ENCODE measurements around the gene SLC10A7. TPM values are rescaled to one million over a fixed set of nuclear protein-coding genes. Genes with fewer than 3 reads are reported as not detected.

The SLC10A7 gene
- total RNA-seq, 2 donors from 2014 or later: 6.0 to 7.5 TPM

DNA sequence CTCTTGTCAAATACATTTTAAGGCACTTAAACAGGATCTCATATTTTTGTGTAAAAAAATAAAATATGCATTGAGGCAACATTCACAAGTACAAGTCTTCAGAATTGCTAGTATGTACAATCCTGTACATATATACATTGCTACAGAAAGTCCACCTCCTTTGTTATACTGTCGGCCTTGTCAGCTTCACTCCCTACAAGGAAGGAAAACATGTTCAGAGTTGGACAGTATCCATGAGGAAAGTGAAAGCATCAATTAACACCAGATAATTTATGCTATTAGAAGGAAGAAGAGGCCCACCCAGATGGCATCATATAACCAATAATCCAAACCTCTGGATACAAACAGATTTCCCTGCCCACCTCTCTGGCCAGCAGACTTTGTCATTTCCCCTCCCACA lies 265.4 kb downstream of the SLC10A7 start:
- Histone ChIP-seq H3K9me3 (ENCODE audit: control insufficient read depth, low read length) (no peaks in the 10 kb centered on the region), H3K27ac (ENCODE audit: low read depth, low read length) (no peak overlapping the region), H3K36me3 (ENCODE audit: control insufficient read depth, insufficient read depth, low read length) (no peaks in the 10 kb centered on the region), H3K27me3 (ENCODE audit: control insufficient read depth, insufficient read depth, low read length, poor library complexity, severe bottlenecking) (no peaks in the 10 kb centered on the region), H3K9ac (ENCODE audit: extremely low read depth, low read length, poor library complexity, severe bottlenecking) (no peak overlapping the region), H3K4me1 (ENCODE audit: control insufficient read depth, insufficient read depth, low read length) (no peaks in the 10 kb centered on the region), H3K4me3 (ENCODE audit: low read length) (no peak overlapping the region)
- Mint-ChIP-seq H3K36me3 (ENCODE audit: low read depth) (no peaks in the 10 kb centered on the region), H3K4me3 (no peak overlapping the region), H3K27me3 (ENCODE audit: insufficient read depth) (no peaks in the 10 kb centered on the region), H3K27ac (no peak overlapping the region), H3K4me1 (no peaks in the 10 kb centered on the region), H3K9me3 (no peaks in the 10 kb centered on the region)
- TF ChIP-seq, protein P1, sequence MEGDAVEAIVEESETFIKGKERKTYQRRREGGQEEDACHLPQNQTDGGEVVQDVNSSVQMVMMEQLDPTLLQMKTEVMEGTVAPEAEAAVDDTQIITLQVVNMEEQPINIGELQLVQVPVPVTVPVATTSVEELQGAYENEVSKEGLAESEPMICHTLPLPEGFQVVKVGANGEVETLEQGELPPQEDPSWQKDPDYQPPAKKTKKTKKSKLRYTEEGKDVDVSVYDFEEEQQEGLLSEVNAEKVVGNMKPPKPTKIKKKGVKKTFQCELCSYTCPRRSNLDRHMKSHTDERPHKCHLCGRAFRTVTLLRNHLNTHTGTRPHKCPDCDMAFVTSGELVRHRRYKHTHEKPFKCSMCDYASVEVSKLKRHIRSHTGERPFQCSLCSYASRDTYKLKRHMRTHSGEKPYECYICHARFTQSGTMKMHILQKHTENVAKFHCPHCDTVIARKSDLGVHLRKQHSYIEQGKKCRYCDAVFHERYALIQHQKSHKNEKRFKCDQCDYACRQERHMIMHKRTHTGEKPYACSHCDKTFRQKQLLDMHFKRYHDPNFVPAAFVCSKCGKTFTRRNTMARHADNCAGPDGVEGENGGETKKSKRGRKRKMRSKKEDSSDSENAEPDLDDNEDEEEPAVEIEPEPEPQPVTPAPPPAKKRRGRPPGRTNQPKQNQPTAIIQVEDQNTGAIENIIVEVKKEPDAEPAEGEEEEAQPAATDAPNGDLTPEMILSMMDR (conservative IDR thresholded peaks at IDR 0.05): no peak
- DNase-seq: no peak
- 90% methylated on average over 1 of the region's 1 CpG; no CpG with 5 or more reads in 1 of the 2 experiments for WGBS, 2 experiments (ENCODE audit: insufficient coverage in 1 of 2, insufficient read length in 1 of 2)

- H3K4me3 ChIP-seq (ENCODE audit: low read length): no peak overlapping the region
- Mint-ChIP-seq H3K4me1 (no peaks in the 10 kb centered on the region), H3K36me3 (ENCODE audit: low read depth) (no peaks in the 10 kb centered on the region), H3K4me3 (no peak overlapping the region), H3K27ac (no peak overlapping the region), H3K9me3 (no peaks in the 10 kb centered on the region), H3K27me3 (ENCODE audit: insufficient read depth) (no peaks in the 10 kb centered on the region)
- H3K27ac ChIP-seq (ENCODE audit: low read depth, low read length): no peak overlapping the region
- TF ChIP-seq, protein P1 (conservative IDR thresholded peaks at IDR 0.05): no peak
- H3K4me1 ChIP-seq (ENCODE audit: control insufficient read depth, insufficient read depth, low read length): no peaks in the 10 kb centered on the region
- H3K9ac ChIP-seq (ENCODE audit: extremely low read depth, low read length, poor library complexity, severe bottlenecking): no peak overlapping the region
- no peak for DNase-seq
- WGBS, 2 experiments (ENCODE audit: insufficient coverage in 1 of 2, insufficient read length in 1 of 2): 84 to 90% methylated on average over 3 of the region's 3 CpGs
- no peaks in the 10 kb centered on the region for H3K27me3 ChIP-seq (ENCODE audit: control insufficient read depth, insufficient read depth, low read length, poor library complexity, severe bottlenecking)
- H3K9me3 ChIP-seq (ENCODE audit: control insufficient read depth, low read length): no peaks in the 10 kb centered on the region
- H3K36me3 ChIP-seq (ENCODE audit: control insufficient read depth, insufficient read depth, low read length): no peaks in the 10 kb centered on the region
Measured at GRCh38 chr4:146255874-146256273, 265.9 kb downstream of the SLC10A7 start.

- TF ChIP-seq, protein P1 (conservative IDR thresholded peaks at IDR 0.05): no peak
- 98 to 100% methylated on average over 1 of the region's 1 CpG for WGBS, 2 experiments (ENCODE audit: insufficient coverage in 1 of 2, insufficient read length in 1 of 2)
- Mint-ChIP-seq H3K27me3 (ENCODE audit: insufficient read depth) (no peaks in the 10 kb centered on the region), H3K4me3 (no peak overlapping the region), H3K27ac (no peak overlapping the region), H3K36me3 (ENCODE audit: low read depth) (no peaks in the 10 kb centered on the region), H3K9me3 (no peaks in the 10 kb centered on the region), H3K4me1 (no peaks in the 10 kb centered on the region)
- no peaks in the 10 kb centered on the region for H3K9me3 ChIP-seq (ENCODE audit: control insufficient read depth, low read length)
- no peaks in the 10 kb centered on the region for H3K36me3 ChIP-seq (ENCODE audit: control insufficient read depth, insufficient read depth, low read length)
- no peaks in the 10 kb centered on the region for H3K4me1 ChIP-seq (ENCODE audit: control insufficient read depth, insufficient read depth, low read length)
- H3K27me3 ChIP-seq (ENCODE audit: control insufficient read depth, insufficient read depth, low read length, poor library complexity, severe bottlenecking): no peaks in the 10 kb centered on the region
- DNase-seq: no peak
- H3K9ac ChIP-seq (ENCODE audit: extremely low read depth, low read length, poor library complexity, severe bottlenecking): no peak overlapping the region
- H3K4me3 ChIP-seq (ENCODE audit: low read length): no peak overlapping the region
- no peak overlapping the region for H3K27ac ChIP-seq (ENCODE audit: low read depth, low read length)
Measured at GRCh38 chr4:146255463-146255862, 266.3 kb downstream of the SLC10A7 start.

Data from endodermal cell (in vitro differentiated cells).